HG03457 (cell line): ENCODE results near the gene SH3YL1.
"Not testable (repeated sequence)": the region's sequence is repeated elsewhere in the genome, so short reads cannot be mapped to it uniquely, and the experiment has no call there.

Experiments used
- ATAC-seq: cut with Tn5 transposase; IDR thresholded peaks from one replicate; pipeline ENCODE4 v1.9.1; 2021; ENCODE audit warnings: moderate number of reproducible peaks; ENCODE audit not compliant: unreplicated experiment

Gene SH3YL1

GRCh38 chr2:185221-185620 is 78.6 kb downstream of the SH3YL1 start:
- ATAC-seq: no peak

GRCh38 chr2:184695-185094 is 79.1 kb downstream of the SH3YL1 start:
- no peak for ATAC-seq

GRCh38 chr2:182509-183122 is 81.2 kb downstream of the SH3YL1 start:
- ATAC-seq: no peak

- no peak for ATAC-seq
Measured at GRCh38 chr2:180311-180710, 83.5 kb downstream of the SH3YL1 start.

GRCh38 chr2:179886-180285 is 83.9 kb downstream of the SH3YL1 start:
- no peak for ATAC-seq

- no peak for ATAC-seq
Measured at GRCh38 chr2:177733-178132, 86.1 kb downstream of the SH3YL1 start.

- no peak for ATAC-seq
Measured at GRCh38 chr2:176917-177316, 86.9 kb downstream of the SH3YL1 start.

GRCh38 chr2:175880-176820 is 87.7 kb downstream of the SH3YL1 start:
- no peak for ATAC-seq

- ATAC-seq: no peak
Measured at GRCh38 chr2:175161-175786, 88.6 kb downstream of the SH3YL1 start.

- not testable (repeated sequence) for ATAC-seq
Measured at GRCh38 chr2:172120-172519, 91.7 kb downstream of the SH3YL1 start.

GRCh38 chr2:169741-170140 is 94.1 kb downstream of the SH3YL1 start:
- no peak for ATAC-seq
